SH-SY5Y (cell line): ENCODE results near the gene MIER1.

Experiments used
- GATA2 ChIP-seq: IDR thresholded peaks from 2 replicates; pipeline ENCODE4 v1.6.1; 2011; ENCODE audit warnings: mild to moderate bottlenecking, low read depth, low read length
- GATA3 ChIP-seq: IDR thresholded peaks from 2 replicates; pipeline ENCODE4 v1.6.1; 2011; ENCODE audit warnings: low read depth, mild to moderate bottlenecking, low read length, moderate library complexity

GRCh38 chr1:66893712-66894111 lies 31.1 kb upstream of the MIER1 start:
- TF ChIP-seq GATA3: no peak
- no peak for TF ChIP-seq GATA2
